Parathyroid adenoma (tissue), 2 donors: ENCODE measurements around the gene RAB35.
A peak's percentile ranks its signal among the peaks of the same experiment; 100 is the strongest.

Source experiments
- H2AFZ ChIP-seq: fragments of 300-600 bp; sonication (generic); one replicate; pipeline ENCODE4 v1.7.0; 2017; ENCODE audit warnings: antibody characterized with exemption, mild to moderate bottlenecking
- H3K27ac ChIP-seq: fragments of 300-600 bp; sonication (generic); one replicate; pipeline ENCODE4 v1.7.0; 2017
- H3K27me3 ChIP-seq: fragments of 300-600 bp; sonication (generic); one replicate; pipeline ENCODE4 v1.7.0; 2017; ENCODE audit warnings: low read length; ENCODE audit not compliant: control insufficient read depth, insufficient read depth
- H3K36me3 ChIP-seq: fragments of 300-600 bp; sonication (generic); one replicate; pipeline ENCODE4 v1.7.0; 2017; ENCODE audit warnings: low read length; ENCODE audit not compliant: control insufficient read depth, insufficient read depth
- H3K4me1 ChIP-seq: fragments of 300-600 bp; sonication (generic); one replicate; pipeline ENCODE4 v1.7.0; 2017; ENCODE audit warnings: control low read depth
- H3K4me2 ChIP-seq: fragments of 300-600 bp; sonication (generic); one replicate; pipeline ENCODE4 v1.7.0; 2017; ENCODE audit warnings: low read length
- H3K4me3 ChIP-seq: fragments of 300-600 bp; sonication (generic); one replicate; pipeline ENCODE4 v1.7.0; 2017; ENCODE audit warnings: low read depth, low read length
- H3K79me2 ChIP-seq: fragments of 300-600 bp; sonication (generic); one replicate; pipeline ENCODE4 v1.7.0; 2017; ENCODE audit warnings: control low read depth
- H3K9ac ChIP-seq: fragments of 300-600 bp; sonication (generic); one replicate; pipeline ENCODE4 v1.7.0; 2017; ENCODE audit warnings: mild to moderate bottlenecking
- H3K9me3 ChIP-seq: fragments of 300-600 bp; sonication (generic); one replicate; pipeline ENCODE4 v1.7.0; 2017; ENCODE audit warnings: low read length; ENCODE audit not compliant: control insufficient read depth
- TF ChIP-seq, protein P1 (sequence below): fragments of 300-600 bp; sonication (generic); IDR thresholded peaks from one replicate; pipeline ENCODE4 v1.7.0; 2017; ENCODE audit warnings: antibody characterized with exemption, mild to moderate bottlenecking
- donor health status: primary hyperparathyroidism.

The RAB35 gene

DNA sequence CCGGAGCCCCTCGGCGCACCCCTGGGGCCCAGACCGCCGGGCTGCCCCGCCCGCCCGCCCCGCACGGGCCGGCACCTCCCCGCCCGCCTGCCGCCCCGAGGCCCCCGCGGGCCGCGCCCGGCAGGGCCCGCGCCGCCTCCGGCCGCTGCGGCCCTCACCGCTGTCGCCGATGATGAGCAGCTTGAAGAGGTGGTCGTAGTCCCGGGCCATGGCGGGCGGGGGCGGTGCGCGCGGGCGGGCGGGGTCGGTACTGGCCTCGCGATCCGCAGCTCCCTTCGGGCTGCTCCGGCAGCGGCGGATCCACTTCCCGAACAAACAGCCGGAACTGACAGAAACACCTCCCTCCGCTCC, at the start of gene RAB35:
RAB35 (minus strand) TSS at position 313 of the 351 bp plus-strand sequence; CDS start at position 210, 103 bp downstream.
- Histone ChIP-seq H3K79me2 (peaks cover 28% of the 10 kb centered on the region), H3K4me3 (peak within 1 kb of the TSS; percentile 77), H3K9me3 (no peaks in the 10 kb centered on the region), H3K9ac (peak within 1 kb of the TSS; percentile 17), H3K27ac (peak within 1 kb of the TSS; percentile 89), H3K27me3 (no peaks in the 10 kb centered on the region), H2AFZ (peak within 1 kb of the TSS; percentile 97), H3K36me3 (no peaks in the 10 kb centered on the region), H3K4me1 (peaks cover 9% of the 10 kb centered on the region), H3K4me2 (peak within 1 kb of the TSS; percentile 77)
- TF ChIP-seq, protein P1, sequence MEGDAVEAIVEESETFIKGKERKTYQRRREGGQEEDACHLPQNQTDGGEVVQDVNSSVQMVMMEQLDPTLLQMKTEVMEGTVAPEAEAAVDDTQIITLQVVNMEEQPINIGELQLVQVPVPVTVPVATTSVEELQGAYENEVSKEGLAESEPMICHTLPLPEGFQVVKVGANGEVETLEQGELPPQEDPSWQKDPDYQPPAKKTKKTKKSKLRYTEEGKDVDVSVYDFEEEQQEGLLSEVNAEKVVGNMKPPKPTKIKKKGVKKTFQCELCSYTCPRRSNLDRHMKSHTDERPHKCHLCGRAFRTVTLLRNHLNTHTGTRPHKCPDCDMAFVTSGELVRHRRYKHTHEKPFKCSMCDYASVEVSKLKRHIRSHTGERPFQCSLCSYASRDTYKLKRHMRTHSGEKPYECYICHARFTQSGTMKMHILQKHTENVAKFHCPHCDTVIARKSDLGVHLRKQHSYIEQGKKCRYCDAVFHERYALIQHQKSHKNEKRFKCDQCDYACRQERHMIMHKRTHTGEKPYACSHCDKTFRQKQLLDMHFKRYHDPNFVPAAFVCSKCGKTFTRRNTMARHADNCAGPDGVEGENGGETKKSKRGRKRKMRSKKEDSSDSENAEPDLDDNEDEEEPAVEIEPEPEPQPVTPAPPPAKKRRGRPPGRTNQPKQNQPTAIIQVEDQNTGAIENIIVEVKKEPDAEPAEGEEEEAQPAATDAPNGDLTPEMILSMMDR = no peak

DNA sequence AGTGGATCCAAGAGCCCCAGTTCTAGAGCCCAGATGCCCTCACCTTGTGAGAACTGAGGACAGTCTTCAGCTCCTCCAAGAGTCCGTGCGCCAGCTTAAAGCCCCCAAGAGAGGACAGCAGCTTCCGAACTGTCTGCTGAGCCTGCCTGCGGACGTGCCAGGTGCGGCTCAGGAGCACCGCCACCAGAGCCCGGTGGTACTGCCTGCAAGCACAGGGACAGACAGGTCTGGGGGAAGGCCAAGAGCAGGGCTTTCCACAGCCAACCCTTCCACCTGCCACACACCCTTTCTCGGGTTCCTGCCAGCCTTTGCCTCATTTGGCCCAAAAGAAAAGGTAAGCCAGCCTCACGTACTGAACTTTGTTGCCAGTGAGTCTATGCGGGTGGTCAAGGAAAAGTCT, 47.7 kb upstream of the RAB35 start:
- H3K4me3 ChIP-seq = no peak overlapping the region
- H3K36me3 ChIP-seq = no peaks in the 10 kb centered on the region
- H3K9ac ChIP-seq = no peak overlapping the region
- no peak overlapping the region for H2AFZ ChIP-seq
- no peak overlapping the region for H3K27ac ChIP-seq
- no peaks in the 10 kb centered on the region for H3K27me3 ChIP-seq
- no peaks in the 10 kb centered on the region for H3K4me1 ChIP-seq
- TF ChIP-seq, protein P1 = no peak
- H3K9me3 ChIP-seq = no peaks in the 10 kb centered on the region
- no peak overlapping the region for H3K4me2 ChIP-seq
- H3K79me2 ChIP-seq = no peaks in the 10 kb centered on the region

DNA sequence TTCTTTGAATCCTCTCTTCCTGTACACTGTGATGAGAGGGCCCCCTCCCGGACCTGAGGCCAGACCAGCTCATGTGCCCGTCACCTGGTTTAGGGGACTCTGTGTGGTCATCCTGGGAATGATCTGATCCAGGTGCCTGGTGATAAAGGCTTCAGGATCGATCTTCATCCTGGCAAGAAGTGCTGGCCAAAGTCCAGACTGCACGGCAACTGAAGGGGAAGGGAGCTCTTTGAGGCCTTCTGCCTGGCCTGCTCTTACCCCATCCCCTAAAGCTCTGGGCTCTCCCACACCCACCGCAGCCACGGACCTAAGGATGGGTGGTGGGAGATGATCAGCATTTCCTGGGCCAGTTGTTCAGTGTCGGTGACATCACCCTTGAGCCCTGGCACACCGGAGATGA, 46.2 kb upstream of the RAB35 start:
- no peaks in the 10 kb centered on the region for H3K27me3 ChIP-seq
- no peak overlapping the region for H3K4me3 ChIP-seq
- no peaks in the 10 kb centered on the region for H3K36me3 ChIP-seq
- H2AFZ ChIP-seq = no peak overlapping the region
- no peaks in the 10 kb centered on the region for H3K9me3 ChIP-seq
- H3K4me1 ChIP-seq = no peaks in the 10 kb centered on the region
- no peak overlapping the region for H3K9ac ChIP-seq
- H3K79me2 ChIP-seq = no peaks in the 10 kb centered on the region
- H3K27ac ChIP-seq = no peak overlapping the region
- TF ChIP-seq, protein P1 = no peak
- no peak overlapping the region for H3K4me2 ChIP-seq

DNA sequence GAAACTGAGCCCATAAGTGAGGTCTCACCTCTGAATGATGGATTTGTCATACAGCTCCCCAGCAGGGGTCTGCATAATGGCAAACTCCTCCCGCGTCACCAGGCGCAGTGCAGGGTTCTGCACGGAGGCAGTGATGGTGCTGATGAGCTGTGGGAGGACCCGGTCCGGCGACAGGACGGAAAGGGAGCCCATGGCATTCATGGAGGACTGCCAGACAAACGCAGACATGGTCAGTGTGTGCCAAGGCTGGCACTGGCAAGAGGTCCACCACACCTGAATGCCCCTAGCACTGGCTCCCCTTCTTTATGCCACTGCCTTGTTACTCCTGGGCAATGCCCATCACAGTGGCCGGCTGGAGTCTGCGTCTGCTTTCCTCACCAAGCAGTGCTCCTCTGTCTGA, 45.3 kb upstream of the RAB35 start:
- H3K36me3 ChIP-seq = no peaks in the 10 kb centered on the region
- no peak overlapping the region for H3K4me2 ChIP-seq
- H3K27ac ChIP-seq = no peak overlapping the region
- no peaks in the 10 kb centered on the region for H3K27me3 ChIP-seq
- H3K9me3 ChIP-seq = no peaks in the 10 kb centered on the region
- H3K9ac ChIP-seq = no peak overlapping the region
- H2AFZ ChIP-seq = no peak overlapping the region
- no peaks in the 10 kb centered on the region for H3K4me1 ChIP-seq
- no peaks in the 10 kb centered on the region for H3K79me2 ChIP-seq
- H3K4me3 ChIP-seq = no peak overlapping the region
- TF ChIP-seq, protein P1 = no peak

DNA sequence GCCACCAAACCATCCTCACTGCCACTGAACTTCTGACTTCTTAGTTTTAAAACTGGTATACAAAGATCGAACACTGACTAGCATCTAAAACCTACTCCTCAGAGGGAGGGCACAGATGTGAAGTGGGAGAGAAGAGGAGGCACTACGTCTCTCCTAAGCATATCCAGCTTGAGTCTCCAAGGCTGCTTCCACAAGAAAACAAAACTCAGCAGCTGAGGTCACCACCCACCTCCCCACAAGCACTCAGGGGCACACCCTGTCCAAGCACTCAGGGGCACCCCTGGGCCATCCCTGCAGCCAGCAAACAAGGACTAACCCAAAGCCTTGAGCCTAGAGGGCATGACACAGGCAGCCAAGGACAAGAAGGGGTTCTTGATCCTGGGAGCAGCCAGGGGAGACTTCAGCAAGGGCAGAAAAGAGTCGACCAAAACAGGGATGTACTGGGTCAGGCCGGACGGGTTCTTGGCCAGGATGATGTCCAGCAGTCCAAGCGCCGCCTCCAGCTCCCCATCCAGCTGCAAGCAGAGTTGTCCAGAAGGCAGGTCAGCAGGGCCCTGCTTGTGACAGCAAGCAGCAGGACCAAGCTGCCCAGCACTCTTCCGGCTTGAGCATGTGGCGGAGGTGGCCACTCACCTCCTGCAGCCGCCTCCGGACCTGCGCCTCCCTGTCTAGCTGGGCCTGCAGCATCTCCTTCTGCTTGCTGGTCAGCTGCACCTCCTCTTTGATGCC, 43.1 kb upstream of the RAB35 start:
- no peak overlapping the region for H3K27ac ChIP-seq
- H3K36me3 ChIP-seq = no peaks in the 10 kb centered on the region
- no peak overlapping the region for H2AFZ ChIP-seq
- no peaks in the 10 kb centered on the region for H3K4me1 ChIP-seq
- H3K27me3 ChIP-seq = no peaks in the 10 kb centered on the region
- TF ChIP-seq, protein P1 = no peak
- H3K9me3 ChIP-seq = no peaks in the 10 kb centered on the region
- H3K9ac ChIP-seq = no peak overlapping the region
- H3K79me2 ChIP-seq = no peaks in the 10 kb centered on the region
- H3K4me3 ChIP-seq = no peak overlapping the region
- H3K4me2 ChIP-seq = no peak overlapping the region
